Muscle of arm (tissue), 12 donors: ENCODE data around the gene ALKBH8. TPM values are rescaled to one million over a fixed set of nuclear protein-coding genes. Genes with fewer than 3 reads are reported as not detected.

ENCODE experiments used
- polyA plus RNA-seq, 12 donors: library from polyadenylated mRNA; unstranded; fragments of 120-200 nt; gene quantifications; one replicate each; pipeline ENCODE4 v1.2.1, GENCODE V29; 2013; ENCODE audit not compliant: insufficient read length in 12 of 12

Gene ALKBH8
- polyA plus RNA-seq, 12 donors = 7.3 to 11.9 (median 9.3) TPM; not detected in 1

Other genes with a start within 250 kb of the ALKBH8 start
- gene CWF19L2, start 107.9 kb downstream of the ALKBH8 start, polyA plus RNA-seq = 10 to 100 TPM in 9 of 12 donors, 1 to 10 TPM in 2, not detected in 1; 8.9 to 12.9 (median 11.6) TPM
- 1 to 10 TPM in 11 of 12 donors, not detected in 1; 3.7 to 9.3 (median 4.5) TPM for gene ELMOD1, start 25.4 kb upstream of the ALKBH8 start, polyA plus RNA-seq
- gene SLN, start 146.3 kb upstream of the ALKBH8 start, polyA plus RNA-seq = 1,000 to 10,000 TPM in 10 of 12 donors, 100 to 1,000 TPM in 1, not detected in 1; 801 to 3,016 (median 2,101) TPM